Measurements from ENCODE around the gene TTC21A.
"Not testable (repeated sequence)": the region's sequence is repeated elsewhere in the genome, so short reads cannot be mapped to it uniquely, and the experiment has no call there.

TTC21A gene

DNA sequence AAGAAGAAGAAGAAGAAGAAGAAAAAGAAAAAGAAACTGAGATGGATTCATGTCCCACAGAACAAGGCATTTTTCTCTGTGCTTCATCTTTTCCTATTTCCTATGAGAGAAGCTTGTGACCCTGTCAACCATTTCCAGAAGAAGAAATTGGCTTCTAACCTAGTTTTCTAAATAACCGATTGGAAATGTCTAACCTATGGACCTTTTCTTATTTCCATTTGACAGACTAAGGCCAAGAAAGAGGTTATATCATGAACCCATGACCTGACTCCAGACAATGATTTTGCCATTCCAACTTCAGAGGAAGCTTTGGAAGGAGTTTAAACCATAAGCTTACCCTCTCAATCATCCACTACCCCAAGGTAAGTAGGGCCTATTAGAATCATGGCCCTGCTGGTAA lies 62.2 kb downstream of the TTC21A start:
- H3K4me1 ChIP-seq, result peaks cover 0 to 57% (median 35%) of the 10 kb centered on the region in 10 experiments; a peak in 16 of 20 replicates
- no peak overlapping the region for H3K4me3 ChIP-seq
- H3K4me2 ChIP-seq, result peak overlapping the region in 4 of 11 experiments; percentile 72 to 81 (median 76); a peak in 6 of 22 replicates
- H3K27ac ChIP-seq, result peak overlapping the region in 2 of 11 experiments; percentile 4 to 6; a peak in 4 of 22 replicates
- no peaks in the 10 kb centered on the region for H3K36me3 ChIP-seq
- no peaks in the 10 kb centered on the region for H4K20me1 ChIP-seq
- H3K27me3 ChIP-seq, result no peaks in the 10 kb centered on the region
- peaks cover 0 to 6% (median 0%) of the 10 kb centered on the region in 11 experiments; a peak in 4 of 22 replicates for H3K9me3 ChIP-seq (replicated peaks in 1 of 11)
- TF ChIP-seq Cebpa-rat (IDR thresholded peaks at IDR 0.05), result no peak
- H3K9ac ChIP-seq, result no peak overlapping the region

DNA sequence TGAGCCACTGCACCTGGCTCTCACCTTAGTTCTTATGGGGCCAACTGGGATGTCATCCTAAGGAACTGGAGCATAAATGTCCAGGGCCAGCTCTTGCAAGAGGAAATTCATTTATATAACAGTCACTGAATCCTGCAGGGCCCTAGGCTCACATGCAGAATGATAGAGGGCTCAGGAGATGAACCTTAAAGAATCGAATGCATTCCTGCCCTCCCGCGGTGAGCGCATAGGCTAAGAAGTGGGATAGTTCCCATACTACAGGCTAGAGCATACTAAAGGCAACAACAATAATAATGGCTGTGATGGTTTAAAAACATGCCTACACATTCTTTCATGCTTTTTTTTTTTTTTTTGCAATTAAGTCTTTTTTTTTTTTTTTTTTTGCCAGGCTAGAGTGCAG lies 63.0 kb downstream of the TTC21A start:
- Histone ChIP-seq H3K4me1 (peaks cover 0 to 54% (median 33%) of the 10 kb centered on the region in 10 experiments; a peak in 16 of 20 replicates), H3K27ac (no peak overlapping the region), H3K4me3 (no peak overlapping the region), H3K27me3 (no peaks in the 10 kb centered on the region), H3K9me3 (replicated peaks in 1 of 11) (peaks cover 0 to 6% (median 0%) of the 10 kb centered on the region in 11 experiments; a peak in 4 of 22 replicates), H3K36me3 (no peaks in the 10 kb centered on the region), H3K4me2 (no peak overlapping the region), H3K9ac (no peak overlapping the region), H4K20me1 (no peaks in the 10 kb centered on the region)
- no peak for TF ChIP-seq Cebpa-rat (IDR thresholded peaks at IDR 0.05)

DNA sequence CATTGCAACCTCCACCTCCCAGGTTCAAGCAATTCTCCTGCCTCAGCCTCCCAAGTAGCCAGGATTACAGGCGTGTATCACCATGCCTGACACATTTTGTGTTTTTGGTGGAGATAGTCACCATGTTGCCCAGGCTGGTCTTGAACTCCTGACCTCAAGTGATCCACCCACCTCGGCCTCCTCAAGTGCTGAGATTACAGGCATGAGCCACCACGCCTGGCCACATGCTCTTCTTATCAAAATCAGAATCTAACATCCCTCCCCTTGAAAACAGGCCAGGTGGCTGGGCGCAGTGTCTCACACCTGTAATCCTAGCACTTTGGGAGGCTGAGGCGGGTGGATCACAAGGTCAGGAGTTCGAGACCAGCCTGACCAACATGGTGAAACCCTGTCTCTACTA lies 63.4 kb downstream of the TTC21A start:
- peaks cover 0 to 50% (median 29%) of the 10 kb centered on the region in 10 experiments; a peak in 16 of 20 replicates for H3K4me1 ChIP-seq
- not testable (repeated sequence) for H3K27ac ChIP-seq; H3K9ac ChIP-seq; H3K4me3 ChIP-seq; H3K4me2 ChIP-seq; H3K27me3 ChIP-seq; H3K9me3 ChIP-seq (replicated peaks in 1 of 11); H3K36me3 ChIP-seq; H4K20me1 ChIP-seq

DNA sequence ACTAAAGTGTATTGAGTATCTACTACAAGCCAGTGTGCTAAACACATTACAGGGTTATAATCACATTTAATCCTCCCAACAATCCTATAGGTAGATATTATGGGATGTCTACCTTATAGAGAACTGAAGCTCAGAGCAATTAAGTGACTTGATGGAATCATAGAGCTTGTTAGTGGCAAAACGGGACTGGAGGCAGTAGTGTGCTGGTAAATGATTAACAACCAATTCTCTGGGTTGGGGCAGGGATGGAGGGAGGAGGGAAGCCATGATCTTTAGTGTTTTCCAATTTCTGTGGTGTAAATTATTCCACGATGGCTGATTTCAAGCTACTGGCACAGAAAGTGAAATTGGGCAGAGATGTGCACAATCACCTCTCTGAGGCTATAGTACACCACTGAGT lies 64.4 kb downstream of the TTC21A start:
- H4K20me1 ChIP-seq, result no peaks in the 10 kb centered on the region
- no peak overlapping the region for H3K4me3 ChIP-seq
- no peak overlapping the region for H3K27ac ChIP-seq
- H3K4me2 ChIP-seq, result no peak overlapping the region
- H3K36me3 ChIP-seq, result no peaks in the 10 kb centered on the region
- H3K4me1 ChIP-seq, result peaks cover 0 to 50% (median 21%) of the 10 kb centered on the region in 10 experiments; a peak in 16 of 20 replicates
- no peak overlapping the region for H3K9ac ChIP-seq
- TF ChIP-seq Cebpa-rat (IDR thresholded peaks at IDR 0.05), result no peak
- peaks cover 0 to 6% (median 0%) of the 10 kb centered on the region in 11 experiments; a peak in 4 of 22 replicates for H3K9me3 ChIP-seq (replicated peaks in 1 of 11)
- H3K27me3 ChIP-seq, result no peaks in the 10 kb centered on the region

DNA sequence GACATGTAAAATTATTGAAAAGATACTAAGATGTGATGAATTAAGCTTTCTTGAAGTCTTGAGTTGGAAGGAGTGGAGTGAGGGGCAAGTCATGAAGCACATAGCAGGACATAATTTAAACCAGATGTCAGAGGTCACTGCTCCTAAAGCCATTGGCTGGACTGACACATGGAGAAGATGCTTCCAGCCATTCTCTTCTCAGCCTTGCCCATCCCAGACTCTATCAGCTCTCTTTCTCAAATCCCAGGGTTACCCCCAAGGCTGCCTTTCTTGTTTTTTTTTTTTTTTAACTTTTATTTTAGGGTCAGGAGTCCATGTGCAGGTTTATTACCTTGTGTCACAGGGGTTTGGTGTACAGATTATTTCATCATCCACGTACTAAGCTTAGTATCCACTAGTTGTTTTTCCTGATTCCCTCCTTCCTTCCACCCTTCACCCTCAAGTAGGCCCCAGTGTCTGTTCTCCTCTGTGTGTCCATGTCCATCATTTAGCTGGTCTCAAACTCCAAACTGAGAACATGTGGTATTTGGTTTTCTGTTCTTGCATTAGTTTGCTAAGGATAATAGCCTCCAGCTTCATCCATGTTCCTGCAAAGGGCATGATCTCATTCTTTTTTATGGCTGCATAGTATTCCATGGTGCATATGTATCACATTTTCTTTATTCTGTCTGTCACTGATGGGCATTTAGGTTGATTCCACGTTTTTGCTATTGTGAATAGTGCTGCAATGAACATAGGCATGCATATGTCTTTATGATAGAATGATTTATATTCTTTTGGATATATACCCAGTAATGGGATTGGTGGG lies 66.0 kb downstream of the TTC21A start:
- no peak overlapping the region for H3K27ac ChIP-seq
- H4K20me1 ChIP-seq, result no peaks in the 10 kb centered on the region
- no peaks in the 10 kb centered on the region for H3K27me3 ChIP-seq
- no peak for TF ChIP-seq Cebpa-rat (IDR thresholded peaks at IDR 0.05)
- no peak overlapping the region for H3K9ac ChIP-seq
- H3K9me3 ChIP-seq (replicated peaks in 1 of 11), result peaks cover 0 to 6% (median 0%) of the 10 kb centered on the region in 11 experiments; a peak in 4 of 22 replicates
- peaks cover 11 to 45% (median 17%) of the 10 kb centered on the region in 10 experiments for H3K4me1 ChIP-seq
- no peak overlapping the region for H3K4me3 ChIP-seq
- H3K36me3 ChIP-seq, result no peaks in the 10 kb centered on the region
- H3K4me2 ChIP-seq, result no peak overlapping the region

DNA sequence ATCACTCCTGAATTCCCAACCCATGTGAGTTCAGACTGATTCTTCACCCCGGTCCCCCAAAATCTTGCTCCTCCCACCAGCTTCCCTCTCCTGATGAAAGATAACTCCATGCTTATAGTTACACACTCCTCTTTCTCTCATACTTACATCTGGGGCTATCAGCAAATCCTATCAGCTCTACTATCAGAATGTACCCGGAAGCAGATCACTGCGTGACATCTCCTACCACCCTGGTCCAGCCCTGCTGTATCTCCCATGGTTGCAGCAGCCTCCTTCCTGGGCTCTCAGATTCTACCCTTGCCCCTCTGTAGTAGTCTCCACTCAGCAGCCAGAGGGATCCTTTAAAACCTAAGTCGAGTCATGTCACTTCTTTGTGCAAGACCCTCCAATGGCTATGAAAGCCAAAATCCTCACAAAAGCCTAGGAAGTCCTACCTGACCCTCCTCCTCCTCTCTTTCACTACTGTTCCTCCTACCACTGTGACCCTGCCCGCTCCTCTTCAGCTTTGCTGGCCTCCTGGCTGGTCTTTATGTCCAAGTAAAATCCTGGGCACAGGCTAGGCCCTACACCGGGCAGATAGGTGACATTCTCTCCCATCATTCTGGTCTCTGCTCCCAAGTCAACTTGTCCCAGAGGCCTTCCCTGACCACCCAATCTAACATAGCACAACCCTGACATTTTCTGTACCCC lies 68.7 kb downstream of the TTC21A start:
- H3K27me3 ChIP-seq, result no peaks in the 10 kb centered on the region
- peaks cover 0 to 6% (median 0%) of the 10 kb centered on the region in 11 experiments; a peak in 4 of 22 replicates for H3K9me3 ChIP-seq (replicated peaks in 1 of 11)
- H3K4me1 ChIP-seq, result peaks cover 36 to 54% (median 40%) of the 10 kb centered on the region in 10 experiments
- peak overlapping the region in 4 of 11 experiments; percentile 19 to 88 (median 78); a peak in 6 of 22 replicates for H3K27ac ChIP-seq
- no peak for TF ChIP-seq Cebpa-rat (IDR thresholded peaks at IDR 0.05)
- H3K4me2 ChIP-seq, result peak overlapping the region in 3 of 11 experiments; percentile 72 to 81 (median 76); a peak in 6 of 22 replicates
- 0 out of 22 replicates have a peak overlapping the region, but pooled peaks of 1 of the 11 experiments have one; percentile 76 for H3K9ac ChIP-seq
- H3K36me3 ChIP-seq, result no peaks in the 10 kb centered on the region
- no peak overlapping the region for H3K4me3 ChIP-seq
- no peaks in the 10 kb centered on the region; a peak in 1 of 22 replicates for H4K20me1 ChIP-seq

DNA sequence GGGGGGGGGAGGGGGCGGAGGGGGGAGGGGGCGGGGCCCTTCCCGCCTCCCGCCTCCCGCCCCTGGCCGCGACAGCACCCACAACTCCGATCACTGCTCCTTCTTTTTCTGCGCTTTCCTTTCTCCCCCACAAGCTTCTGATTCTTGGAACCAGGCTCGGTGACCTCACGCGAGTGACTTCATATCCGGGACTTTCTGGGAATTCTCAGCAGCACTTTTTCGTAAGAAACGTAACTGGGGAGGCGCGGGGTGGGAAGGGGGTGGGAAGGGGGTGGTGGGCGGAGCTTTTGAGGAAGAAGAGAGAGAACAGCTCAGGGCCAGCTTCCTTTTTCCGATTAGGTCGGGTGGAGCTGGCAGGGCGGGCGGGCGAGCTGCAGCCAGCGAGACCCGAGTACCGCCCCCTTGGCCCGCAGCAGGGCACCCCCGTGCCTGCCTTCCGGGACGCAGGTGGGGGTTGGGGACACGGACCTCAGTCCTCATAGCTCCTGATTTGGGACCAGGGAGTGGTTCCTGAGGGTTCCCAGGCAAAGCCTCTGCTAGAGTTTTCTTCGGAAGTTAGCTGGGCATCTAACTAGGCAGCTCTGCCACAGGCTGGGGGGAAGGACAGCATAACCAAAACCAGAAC lies 70.3 kb downstream of the TTC21A start:
- Histone ChIP-seq H4K20me1 (no peaks in the 10 kb centered on the region; a peak in 1 of 22 replicates), H3K9ac (peak overlapping the region; percentile 64 to 82 (median 77); a peak in 21 of 22 replicates), H3K4me3 (peak overlapping the region; percentile 33 to 69 (median 58)), H3K4me1 (peaks cover 38 to 56% (median 46%) of the 10 kb centered on the region in 10 experiments), H3K27me3 (no peaks in the 10 kb centered on the region), H3K27ac (peak overlapping the region; percentile 63 to 88 (median 75)), H3K4me2 (peak overlapping the region; percentile 89 to 100 (median 97)), H3K9me3 (replicated peaks in 1 of 11) (peaks cover 0 to 6% (median 0%) of the 10 kb centered on the region in 11 experiments; a peak in 4 of 22 replicates), H3K36me3 (no peaks in the 10 kb centered on the region)
- no peak for TF ChIP-seq Cebpa-rat (IDR thresholded peaks at IDR 0.05)

DNA sequence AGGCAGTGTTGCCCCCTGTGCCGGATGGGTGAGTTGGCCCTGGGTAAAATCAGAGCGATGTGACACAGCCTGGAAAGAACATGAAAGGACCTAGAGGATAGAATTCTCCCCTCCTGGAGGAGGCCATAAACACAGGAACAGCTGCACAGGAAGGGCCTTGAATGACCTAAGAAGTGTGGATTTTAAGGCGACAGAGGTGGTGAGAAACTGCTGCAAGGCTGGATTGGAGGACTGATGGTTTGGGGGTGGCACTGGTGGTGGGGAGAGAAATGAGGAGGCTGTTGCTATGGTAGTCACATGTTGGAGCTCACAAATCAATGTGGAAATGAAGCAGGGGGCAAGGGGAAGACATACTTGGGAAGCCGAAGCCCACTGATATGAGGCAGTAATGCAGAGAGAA lies 71.1 kb downstream of the TTC21A start:
- Histone ChIP-seq H3K4me3 (peak overlapping the region in 9 of 10 experiments; percentile 33 to 69 (median 59); a peak in 18 of 20 replicates), H3K4me1 (peaks cover 38 to 57% (median 52%) of the 10 kb centered on the region in 10 experiments), H4K20me1 (no peaks in the 10 kb centered on the region; a peak in 2 of 22 replicates), H3K9me3 (replicated peaks in 1 of 11) (peaks cover 0 to 6% (median 0%) of the 10 kb centered on the region in 11 experiments; a peak in 4 of 22 replicates), H3K36me3 (no peaks in the 10 kb centered on the region), H3K27me3 (no peaks in the 10 kb centered on the region), H3K4me2 (peak overlapping the region; percentile 89 to 100 (median 97)), H3K27ac (peak overlapping the region in 10 of 11 experiments; percentile 63 to 88 (median 78); a peak in 19 of 22 replicates), H3K9ac (peak overlapping the region; percentile 64 to 82 (median 77); a peak in 21 of 22 replicates)
- no peak for TF ChIP-seq Cebpa-rat (IDR thresholded peaks at IDR 0.05)
